Measurements from ENCODE around the gene SAMD7. TPM values are rescaled to one million over a fixed set of nuclear protein-coding genes. Genes with fewer than 3 reads are reported as not detected.

Gene SAMD7
- polyA plus RNA-seq, 1 donor (not counting 4 experiments of a cell fraction or from before 2014, with no cell fraction given): not detected

DNA sequence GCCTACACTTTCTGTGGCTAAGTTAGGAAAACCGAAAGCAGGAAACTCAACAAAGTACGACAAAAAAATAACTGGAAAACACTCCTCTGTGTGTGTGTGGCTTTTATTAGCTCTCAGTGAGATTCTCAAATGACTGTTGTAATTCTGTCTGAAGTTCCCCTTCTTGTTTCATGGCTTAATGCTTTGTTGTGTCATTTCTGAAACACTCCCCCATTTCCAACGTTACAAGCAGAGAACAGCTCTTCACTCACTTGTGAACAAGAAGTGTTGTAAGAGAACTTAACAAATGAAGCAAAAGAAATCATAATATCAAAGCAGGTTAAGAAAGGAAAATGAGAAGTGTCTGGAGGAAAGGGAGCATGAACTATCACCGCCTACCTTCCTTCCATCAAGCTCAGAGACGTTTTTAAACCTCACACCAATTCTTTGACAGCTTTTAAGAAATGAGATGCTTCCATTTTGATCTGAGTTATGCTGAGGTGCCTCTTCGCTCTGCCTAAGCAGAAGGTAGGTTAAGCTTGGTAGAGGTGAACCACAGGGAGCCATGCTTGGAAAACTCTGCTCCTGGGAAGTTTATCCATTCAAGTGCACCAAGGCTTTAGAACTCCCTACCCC is 42.9 kb downstream of the SAMD7 start:
- no peaks in the 10 kb centered on the region for H3K36me3 ChIP-seq (ENCODE audit: control insufficient read depth in 2 of 2, extremely low read depth in 1 of 2, insufficient read depth in 2 of 2, low read length in 2 of 2)
- no peaks in the 10 kb centered on the region for H3K27me3 ChIP-seq (ENCODE audit: control insufficient read depth, extremely low read depth, insufficient read depth, low read length)
- H4K20me1 ChIP-seq (ENCODE audit: control insufficient read depth, extremely low read depth, insufficient read depth, low read length): no peaks in the 10 kb centered on the region
- no peaks in the 10 kb centered on the region for H3K9me1 ChIP-seq (ENCODE audit: control insufficient read depth, extremely low read depth, insufficient read depth, low read length)
- H3K4me3 ChIP-seq (ENCODE audit: control insufficient read depth in 2 of 3, extremely low read depth in 1 of 3, insufficient read depth in 2 of 3, low read depth in 1 of 3, low read length in 3 of 3): no peak overlapping the region
- no peak overlapping the region for H2AFZ ChIP-seq (ENCODE audit: control insufficient read depth, low read length)
- no peak overlapping the region for H3K9ac ChIP-seq (ENCODE audit: control insufficient read depth, extremely low read depth, insufficient read depth, low read length)
- DNase-seq (ENCODE audit: low read depth, low spot score): no peak
- no peak overlapping the region for H3K27ac ChIP-seq (ENCODE audit: control insufficient read depth, insufficient read depth, low read length)
- no peak for FAIRE-seq
- no peaks in the 10 kb centered on the region for H3K9me3 ChIP-seq (ENCODE audit: control insufficient read depth, low read depth, low read length)
- TF ChIP-seq CTCF (optimal IDR thresholded peaks at IDR 0.05 in 1 of 3, IDR thresholded peaks at IDR 0.05 in 1 of 3, conservative IDR thresholded peaks at IDR 0.05 in 1 of 3; ENCODE audit: extremely low read depth in 1 of 3, insufficient read depth in 2 of 3, low read length in 3 of 3): no peak
- no peak for TF ChIP-seq EZH2 (IDR thresholded peaks at IDR 0.05; ENCODE audit: low read length)
- no peaks in the 10 kb centered on the region for H3K4me1 ChIP-seq (ENCODE audit: control insufficient read depth, extremely low read depth, insufficient read depth, low read length)
- H3K4me2 ChIP-seq (ENCODE audit: control insufficient read depth, extremely low read depth, insufficient read depth, low read depth, low read length): no peak overlapping the region
- no peaks in the 10 kb centered on the region for H3K79me2 ChIP-seq (ENCODE audit: control insufficient read depth, insufficient read depth, low read length)
- dilution Hi-C loops (cut with MboI; ENCODE audit: extremely low pct_ligation_motif_present, low sequenced_read_pairs): no loop called here

GRCh38 chr3:169955406-169955805 is 44.0 kb downstream of the SAMD7 start:
- DNase-seq (ENCODE audit: low read depth, low spot score): no peak
- no peaks in the 10 kb centered on the region for H3K4me1 ChIP-seq (ENCODE audit: control insufficient read depth, extremely low read depth, insufficient read depth, low read length)
- H2AFZ ChIP-seq (ENCODE audit: control insufficient read depth, low read length): no peak overlapping the region
- dilution Hi-C loops (cut with MboI; ENCODE audit: extremely low pct_ligation_motif_present, low sequenced_read_pairs): no loop called here
- H4K20me1 ChIP-seq (ENCODE audit: control insufficient read depth, extremely low read depth, insufficient read depth, low read length): no peaks in the 10 kb centered on the region
- no peak for TF ChIP-seq EZH2 (IDR thresholded peaks at IDR 0.05; ENCODE audit: low read length)
- TF ChIP-seq CTCF (optimal IDR thresholded peaks at IDR 0.05 in 1 of 3, IDR thresholded peaks at IDR 0.05 in 1 of 3, conservative IDR thresholded peaks at IDR 0.05 in 1 of 3; ENCODE audit: extremely low read depth in 1 of 3, insufficient read depth in 2 of 3, low read length in 3 of 3): no peak
- no peak for FAIRE-seq
- H3K27me3 ChIP-seq (ENCODE audit: control insufficient read depth, extremely low read depth, insufficient read depth, low read length): peaks cover 4% of the 10 kb centered on the region
- H3K79me2 ChIP-seq (ENCODE audit: control insufficient read depth, insufficient read depth, low read length): no peaks in the 10 kb centered on the region
- no peaks in the 10 kb centered on the region for H3K9me1 ChIP-seq (ENCODE audit: control insufficient read depth, extremely low read depth, insufficient read depth, low read length)
- H3K9ac ChIP-seq (ENCODE audit: control insufficient read depth, extremely low read depth, insufficient read depth, low read length): no peak overlapping the region
- no peaks in the 10 kb centered on the region for H3K36me3 ChIP-seq (ENCODE audit: control insufficient read depth in 2 of 2, extremely low read depth in 1 of 2, insufficient read depth in 2 of 2, low read length in 2 of 2)
- H3K4me2 ChIP-seq (ENCODE audit: control insufficient read depth, extremely low read depth, insufficient read depth, low read depth, low read length): no peak overlapping the region
- H3K9me3 ChIP-seq (ENCODE audit: control insufficient read depth, low read depth, low read length): no peaks in the 10 kb centered on the region
- H3K4me3 ChIP-seq (ENCODE audit: control insufficient read depth in 2 of 3, extremely low read depth in 1 of 3, insufficient read depth in 2 of 3, low read depth in 1 of 3, low read length in 3 of 3): no peak overlapping the region
- H3K27ac ChIP-seq (ENCODE audit: control insufficient read depth, insufficient read depth, low read length): no peak overlapping the region
